Endothelial cell of umbilical vein (primary cell): ENCODE results near the gene ACADS. TPM values are rescaled to one million over a fixed set of nuclear protein-coding genes. Genes with fewer than 3 reads are reported as not detected.
A peak's percentile ranks its signal among the peaks of the same experiment; 100 is the strongest.

ENCODE experiments used
- BruUV-seq: library from RNA; stranded (reverse); fragments of 400-500 nt; replicated peaks from 2 replicates; lab custom pipeline; 2021; lab: Mats Ljungman, UMichigan
- CTCF ChIA-PET: fragments of 300-600, 350-600 bp; sonication (Branson Sonifier 250); formaldehyde crosslinking; loops from one replicate; lab custom pipeline; 2021; ENCODE audit warnings: antibody characterized with exemption, inconsistent platforms; lab: Charles Lee
- POLR2A ChIA-PET: fragments of 300-600, 350-600 bp; sonication (Branson Sonifier 250); formaldehyde crosslinking; loops from one replicate; lab custom pipeline; 2021; ENCODE audit warnings: antibody characterized with exemption, inconsistent platforms; lab: Charles Lee
- DNase-seq: peaks from one replicate; pipeline ENCODE4 v3.0.0-alpha.2; 2011; ENCODE audit warnings: low read depth, low spot score
- FAIRE-seq: peaks from 2 replicates; lab custom pipeline; 2011; peaks lifted over from hg19 to GRCh38; lab: Jason Lieb, UNC
- H2AFZ ChIP-seq: 2 replicates; pipeline ENCODE4 v1.6.0; 2012; ENCODE audit warnings: low read depth, low read length, control low read depth, inconsistent platforms
- H3K27ac ChIP-seq: 2 replicates; pipeline ENCODE4 v1.5.1; 2011; ENCODE audit warnings: low read depth, mild to moderate bottlenecking, control low read depth, low read length, moderate library complexity; ENCODE audit not compliant: insufficient read depth
- H3K27me3 ChIP-seq, 2 experiments: 2 replicates each; pipeline versions ENCODE4 v1.6.0 to v1.6.1; 2011; ENCODE audit warnings: low read length in 2 of 2, mixed read lengths in 1 of 2; ENCODE audit not compliant: control insufficient read depth in 2 of 2, insufficient read depth in 2 of 2
- H3K36me3 ChIP-seq, 2 experiments: 2 replicates in 1 of 2; 3 replicates in 1 of 2; pipeline ENCODE4 v1.5.1; 2011; ENCODE audit warnings: low read length in 2 of 2, mild to moderate bottlenecking in 1 of 2, moderate library complexity in 1 of 2; ENCODE audit not compliant: control insufficient read depth in 2 of 2, insufficient read depth in 2 of 2; ENCODE audit errors: extremely low read depth in 1 of 2
- H3K4me1 ChIP-seq: 3 replicates; pipeline ENCODE4 v1.5.1; 2011; ENCODE audit warnings: mild to moderate bottlenecking, low read length; ENCODE audit not compliant: control insufficient read depth, insufficient read depth; ENCODE audit errors: extremely low read depth
- H3K4me2 ChIP-seq: 2 replicates; pipeline ENCODE4 v1.6.1; 2011; ENCODE audit warnings: low read length, control low read depth, mixed read lengths; ENCODE audit not compliant: insufficient read depth
- H3K4me3 ChIP-seq, 3 experiments: fragments of 200-600 bp in 1 of 3; sonication (generic), shearing (Covaris generic) in 1 of 3; replicated peaks in 1 of 3; 2 replicates each; pipeline ENCODE4 v1.5.1; 2011 to 2016; ENCODE audit warnings: control low read depth in 3 of 3, low read length in 3 of 3, mild to moderate bottlenecking in 2 of 3, inconsistent platforms in 1 of 3, low read depth in 1 of 3, moderate library complexity in 1 of 3; ENCODE audit not compliant: insufficient read depth in 1 of 3
- H3K79me2 ChIP-seq: 2 replicates; pipeline ENCODE4 v1.6.0; 2012; ENCODE audit warnings: low read length, inconsistent platforms; ENCODE audit not compliant: control insufficient read depth, insufficient read depth
- H3K9ac ChIP-seq: replicated peaks from 2 replicates; pipeline ENCODE3; 2011; ENCODE audit warnings: low read length, control low read depth; ENCODE audit not compliant: insufficient read depth; ENCODE audit errors: extremely low read depth
- H3K9me1 ChIP-seq: replicated peaks from 3 replicates; pipeline ENCODE4 v1.6.0; 2011; ENCODE audit warnings: mild to moderate bottlenecking, low read length; ENCODE audit not compliant: control insufficient read depth, insufficient read depth; ENCODE audit errors: extremely low read depth
- H3K9me3 ChIP-seq: replicated peaks from 2 replicates; pipeline ENCODE4 v1.5.1; 2012; ENCODE audit warnings: low read length, inconsistent platforms; ENCODE audit not compliant: control insufficient read depth, insufficient read depth
- H4K20me1 ChIP-seq: replicated peaks from 2 replicates; pipeline ENCODE3; 2011; ENCODE audit warnings: mild to moderate bottlenecking, low read length; ENCODE audit not compliant: control insufficient read depth, insufficient read depth; ENCODE audit errors: extremely low read depth
- CTCF ChIP-seq, 2 donors: IDR thresholded peaks; 1 replicate in 1 of 2; 2 replicates in 1 of 2; pipeline ENCODE4 v1.5.1; 2011; ENCODE audit warnings: low read length in 2 of 2, mild to moderate bottlenecking in 2 of 2, moderate library complexity in 2 of 2, control low read depth in 1 of 2, inconsistent platforms in 1 of 2, low read depth in 1 of 2; ENCODE audit not compliant: insufficient read depth in 1 of 2; ENCODE audit errors: extremely low read depth in 1 of 2
- EZH2 ChIP-seq: IDR thresholded peaks from 2 replicates; pipeline ENCODE4 v1.6.1; 2012; ENCODE audit warnings: borderline replicate concordance, low read depth, mild to moderate bottlenecking, moderate library complexity, low read length, inconsistent platforms; ENCODE audit not compliant: severe bottlenecking
- FOS ChIP-seq: IDR thresholded peaks from 2 replicates; pipeline ENCODE4 v1.6.1; 2011; ENCODE audit warnings: mild to moderate bottlenecking, low read length, moderate library complexity, borderline replicate concordance; ENCODE audit not compliant: insufficient read depth
- GATA2 ChIP-seq: IDR thresholded peaks from 2 replicates; pipeline ENCODE4 v1.7.0; 2011; ENCODE audit warnings: low read depth, mild to moderate bottlenecking, moderate library complexity, mixed read lengths, low read length; ENCODE audit not compliant: insufficient read length, insufficient read depth
- JUN ChIP-seq: IDR thresholded peaks from 2 replicates; pipeline ENCODE4 v1.6.1; 2011; ENCODE audit warnings: borderline replicate concordance, low read depth; ENCODE audit not compliant: insufficient read length, insufficient read depth
- MAX ChIP-seq: IDR thresholded peaks from 2 replicates; pipeline ENCODE4 v1.6.1; 2011; ENCODE audit not compliant: insufficient read depth, insufficient read length
- MYC ChIP-seq: IDR thresholded peaks from one replicate; pipeline ENCODE4 v1.6.1; 2011; ENCODE audit warnings: mild to moderate bottlenecking, low read depth, low read length
- POLR2A ChIP-seq: IDR thresholded peaks from 2 replicates; pipeline ENCODE4 v1.6.1; 2012; ENCODE audit warnings: low read depth, mild to moderate bottlenecking, control low read depth, low read length
- POLR2AphosphoS5 ChIP-seq: IDR thresholded peaks from 2 replicates; pipeline ENCODE4 v1.6.1; 2012; ENCODE audit warnings: low read depth, mild to moderate bottlenecking, control low read depth, low read length, moderate library complexity; ENCODE audit not compliant: insufficient read depth
- dilution Hi-C: fragments of 300-500 bp; cut with MboI; formaldehyde crosslinking; loops from one replicate; pipeline ENCODE4 v1.15.0; 2019; ENCODE audit warnings: low sequenced_read_pairs; ENCODE audit not compliant: extremely low pct_ligation_motif_present
- intact Hi-C: fragments of 100-400 bp; cut with micrococcal nuclease; formaldehyde crosslinking; loops from one replicate; pipeline ENCODE4 v1.10.0; 2022
- polyA plus RNA-seq, 4 experiments: library from polyadenylated mRNA; depleted of rRNA in 3 of 4; stranded (reverse) in 3 of 4; unstranded in 1 of 4; fragments of >200 nt; gene quantifications; 2 replicates each; pipeline versions ENCODE4 v1.2.1 to v1.2.3, GENCODE V29; 2011 to 2012; ENCODE audit warnings: missing spikeins in 1 of 4
- total RNA-seq: library from RNA; stranded (reverse); gene quantifications from 2 replicates; pipeline ENCODE4 v1.2.3, GENCODE V29; 2021

The ACADS gene
- total and polyA plus RNA-seq, 2 donors (not counting 3 experiments of a cell fraction or from before 2014, with no cell fraction given): 8.2 to 8.9 TPM

GRCh38 chr12:120710805-120711296 is 14.8 kb upstream of the ACADS start:
- no TSS peak for BruUV-seq
- H3K9ac ChIP-seq: peak overlapping the region; percentile 59
- peak overlapping the region; percentile 52 to 66 (median 56) for H3K4me3 ChIP-seq
- no peaks in the 10 kb centered on the region for H3K9me3 ChIP-seq
- TF ChIP-seq POLR2AphosphoS5: peak; percentile 47
- TF ChIP-seq MAX: no peak
- TF ChIP-seq POLR2A: peak; percentile 51
- ChIA-PET CTCF (interaction anchor here (0.9 to 5.5 kb wide), 7 partner anchors 11 to 261 kb away, joined by 3 to 63 read pairs (median 3); no protein-coding TSS in a partner anchor), POLR2A (no interaction called here)
- dilution Hi-C loops: no loop called here
- DNase-seq (no peak), FAIRE-seq (peak; percentile 46)
- peaks cover 18% of the 10 kb centered on the region for H3K79me2 ChIP-seq
- H2AFZ ChIP-seq: peak overlapping the region; percentile 84
- H3K9me1 ChIP-seq: no peaks in the 10 kb centered on the region
- intact Hi-C loops: loop anchor here (1.0 kb wide), 1 partner anchor 24 kb away; the partner anchor contains the start of gene MLEC
- peaks cover 5 to 6% of the 10 kb centered on the region in 2 experiments for H3K36me3 ChIP-seq
- peaks cover 13% of the 10 kb centered on the region for H3K4me1 ChIP-seq
- H3K4me2 ChIP-seq: peak overlapping the region; percentile 82
- H3K27me3 ChIP-seq: no peaks in the 10 kb centered on the region
- peak overlapping the region; percentile 37 for H3K27ac ChIP-seq
- no peaks in the 10 kb centered on the region for H4K20me1 ChIP-seq

GRCh38 chr12:120711411-120711810 is 14.2 kb upstream of the ACADS start:
- Histone ChIP-seq H3K4me2 (peak overlapping the region; percentile 82), H3K9me3 (no peaks in the 10 kb centered on the region), H3K9ac (peak overlapping the region; percentile 59), H3K4me1 (peaks cover 13% of the 10 kb centered on the region), H3K79me2 (peaks cover 18% of the 10 kb centered on the region), H2AFZ (no peak overlapping the region), H3K4me3 (peak overlapping the region; percentile 52 to 66 (median 56)), H3K27me3 (no peaks in the 10 kb centered on the region), H4K20me1 (no peaks in the 10 kb centered on the region), H3K36me3 (peaks cover 9% of the 10 kb centered on the region in 2 experiments), H3K9me1 (no peaks in the 10 kb centered on the region), H3K27ac (no peak overlapping the region)
- no peak for FAIRE-seq
- intact Hi-C loops: no loop called here
- ChIA-PET CTCF (interaction anchor here (0.9 to 5.5 kb wide), 5 partner anchors 11 to 260 kb away, joined by 3 to 63 read pairs (median 3); no protein-coding TSS in a partner anchor), POLR2A (no interaction called here)
- no peak for TF ChIP-seq POLR2AphosphoS5
- no peak for TF ChIP-seq POLR2A
- no peak for TF ChIP-seq EZH2
- no peak for TF ChIP-seq CTCF (IDR thresholded peaks at IDR 0.05; ENCODE audit: extremely low read depth in 1 of 2, insufficient read depth in 1 of 2, low read depth in 1 of 2, low read length in 2 of 2)
- TF ChIP-seq MAX: no peak
- no peak for TF ChIP-seq GATA2
- no peak for TF ChIP-seq FOS
- TF ChIP-seq JUN: no peak
- TF ChIP-seq MYC: no peak
- dilution Hi-C loops: no loop called here
- DNase-seq: no peak
- BruUV-seq: no TSS peak
